GM21423 (cell line): ENCODE measurements around the gene TDP1.

Experiments
- ATAC-seq: cut with Tn5 transposase; IDR thresholded peaks from one replicate; pipeline ENCODE4 v1.9.1; 2021; ENCODE audit warnings: mild to moderate bottlenecking, moderate library complexity; ENCODE audit not compliant: unreplicated experiment

Gene TDP1

DNA sequence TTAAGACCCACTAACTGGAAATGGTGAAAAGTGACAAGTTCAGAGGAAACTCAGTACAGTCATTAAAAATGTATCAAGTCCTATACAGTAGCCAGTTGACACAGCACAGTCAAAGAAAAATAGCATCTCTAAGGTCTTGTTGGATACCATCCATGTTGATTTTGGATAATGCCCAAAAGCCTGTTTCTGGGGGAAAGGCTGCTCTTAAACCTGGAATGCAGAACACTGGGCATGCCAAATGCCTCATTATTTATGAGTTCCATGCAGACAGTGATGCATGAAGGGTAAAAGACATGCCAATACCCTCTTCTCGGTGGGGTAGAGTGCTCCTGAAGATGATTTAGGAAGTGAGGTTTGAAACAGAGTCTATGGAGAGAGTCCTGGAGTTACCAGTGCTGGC, 135.7 kb downstream of the TDP1 start:
- ATAC-seq, result no peak

DNA sequence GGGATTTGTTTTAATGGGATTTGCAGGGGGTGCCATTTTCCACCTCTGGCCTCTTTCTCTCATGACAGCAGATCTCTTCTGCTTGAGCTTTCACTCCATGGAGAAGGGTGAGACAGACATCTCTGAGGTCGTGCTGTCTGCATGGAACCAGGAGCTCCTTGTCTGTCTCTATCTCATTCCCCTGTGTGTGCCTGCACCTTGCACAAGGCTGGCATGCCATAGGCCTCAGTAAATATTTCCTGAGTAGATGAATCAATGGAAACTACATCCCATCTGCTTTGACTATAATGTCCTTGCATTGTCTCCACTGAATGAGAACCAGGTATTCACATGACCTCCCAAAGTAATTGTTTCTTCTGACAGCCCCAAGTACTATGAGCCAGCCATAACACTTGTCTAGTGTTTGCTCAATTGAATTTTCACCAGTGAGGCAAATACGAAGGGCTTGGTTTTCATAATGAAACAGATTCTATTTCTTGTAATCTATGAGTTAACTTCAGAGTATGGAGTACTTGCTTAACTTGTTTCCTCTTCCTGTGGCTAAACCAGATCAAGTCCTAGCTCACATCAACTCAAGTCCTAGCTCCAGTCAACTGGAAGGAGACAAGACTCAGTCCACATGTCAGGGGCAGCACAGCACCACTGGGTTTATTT, 138.3 kb downstream of the TDP1 start:
- no peak for ATAC-seq
